NT2/D1 (cell line): ENCODE measurements around the gene SS18L1.

Source experiments
- SUZ12 ChIP-seq: IDR thresholded peaks from 2 replicates; pipeline ENCODE4 v1.6.1; 2011; ENCODE audit not compliant: insufficient read length, insufficient read depth; ENCODE audit errors: extremely low read depth
- YY1 ChIP-seq: IDR thresholded peaks from 2 replicates; pipeline ENCODE4 v1.6.1; 2011; ENCODE audit not compliant: insufficient read length, insufficient read depth
- ZNF274 ChIP-seq: IDR thresholded peaks from 2 replicates; pipeline ENCODE4 v1.6.1; 2011; ENCODE audit warnings: mild to moderate bottlenecking, low read depth, low read length

GRCh38 chr20:62174870-62175624 is 31.5 kb downstream of the SS18L1 start:
- TF ChIP-seq SUZ12: no peak
- no peak for TF ChIP-seq ZNF274
- TF ChIP-seq YY1: no peak
